Neural crest cell (in vitro differentiated cells): Measurements from ENCODE around the gene DENND2D. TPM values are rescaled to one million over a fixed set of nuclear protein-coding genes. Genes with fewer than 3 reads are reported as not detected.

Experiments used
- DNase-seq: peaks from one replicate; pipeline ENCODE4 v3.0.0; 2021; ENCODE audit warnings: low read depth, mixed read lengths, low spot score
- H3K27ac Mint-ChIP-seq: one replicate; pipeline ENCODE4 v1.8.0; 2021; ENCODE audit warnings: mild to moderate bottlenecking, mixed read lengths; ENCODE audit not compliant: unreplicated experiment
- H3K27me3 Mint-ChIP-seq: 2 replicates; pipeline ENCODE4 v1.8.0; 2021; ENCODE audit warnings: low read depth, mild to moderate bottlenecking, mixed read lengths
- H3K36me3 Mint-ChIP-seq: 2 replicates; pipeline ENCODE4 v1.8.0; 2021; ENCODE audit warnings: low read depth, mild to moderate bottlenecking, mixed read lengths
- H3K4me1 Mint-ChIP-seq: 2 replicates; pipeline ENCODE4 v1.8.0; 2021; ENCODE audit warnings: mixed read lengths
- H3K4me3 Mint-ChIP-seq: one replicate; pipeline ENCODE4 v1.8.0; 2021; ENCODE audit warnings: mild to moderate bottlenecking, mixed read lengths
- H3K9me3 Mint-ChIP-seq: 2 replicates; pipeline ENCODE4 v1.8.0; 2021; ENCODE audit warnings: mixed read lengths
- CTCF ChIP-seq: fragments of 200-600 bp; sonication (generic); conservative IDR thresholded peaks from 2 replicates; pipeline ENCODE4 v1.5.0; 2021; ENCODE audit warnings: antibody characterized with exemption, mild to moderate bottlenecking
- total RNA-seq: library from RNA; stranded (reverse); gene quantifications from 2 replicates; pipeline ENCODE4 v1.2.1, GENCODE V29; 2021

DENND2D gene
- total RNA-seq, 1 donor from 2014 or later, result not detected

GRCh38 chr1:111204201-111204982, 3.9 kb upstream of the DENND2D start:
- no peaks in the 10 kb centered on the region for H3K36me3 Mint-ChIP-seq
- no peak for TF ChIP-seq CTCF
- peaks cover 3% of the 10 kb centered on the region for H3K27me3 Mint-ChIP-seq
- DNase-seq, result no peak
- peaks cover 4% of the 10 kb centered on the region for H3K4me1 Mint-ChIP-seq
- H3K9me3 Mint-ChIP-seq, result no peaks in the 10 kb centered on the region
- H3K27ac Mint-ChIP-seq, result no peak overlapping the region
- H3K4me3 Mint-ChIP-seq, result no peak overlapping the region

GRCh38 chr1:111203681-111204200, 3.3 kb upstream of the DENND2D start:
- Mint-ChIP-seq H3K27me3 (peaks cover 3% of the 10 kb centered on the region), H3K4me1 (peaks cover 4% of the 10 kb centered on the region), H3K4me3 (no peak overlapping the region), H3K27ac (no peak overlapping the region), H3K36me3 (no peaks in the 10 kb centered on the region), H3K9me3 (no peaks in the 10 kb centered on the region)
- no peak for TF ChIP-seq CTCF
- no peak for DNase-seq

- no peak for DNase-seq
- Mint-ChIP-seq H3K27ac (no peak overlapping the region), H3K36me3 (no peaks in the 10 kb centered on the region), H3K27me3 (peaks cover 3% of the 10 kb centered on the region), H3K9me3 (no peaks in the 10 kb centered on the region), H3K4me1 (peaks cover 4% of the 10 kb centered on the region), H3K4me3 (no peak overlapping the region)
- no peak for TF ChIP-seq CTCF
Observed at GRCh38 chr1:111202707-111203623, 2.5 kb upstream of the DENND2D start.

GRCh38 chr1:111202366-111202706, 1.9 kb upstream of the DENND2D start:
- H3K27me3 Mint-ChIP-seq, result peaks cover 3% of the 10 kb centered on the region
- H3K36me3 Mint-ChIP-seq, result no peaks in the 10 kb centered on the region
- no peak for DNase-seq
- no peak for TF ChIP-seq CTCF
- H3K9me3 Mint-ChIP-seq, result no peaks in the 10 kb centered on the region
- H3K27ac Mint-ChIP-seq, result no peak overlapping the region
- H3K4me1 Mint-ChIP-seq, result peaks cover 4% of the 10 kb centered on the region
- H3K4me3 Mint-ChIP-seq, result no peak overlapping the region

GRCh38 chr1:111201275-111202090, 1.0 kb upstream of the DENND2D start:
- Mint-ChIP-seq H3K9me3 (no peaks in the 10 kb centered on the region), H3K27me3 (peaks cover 3% of the 10 kb centered on the region), H3K4me3 (no peak overlapping the region), H3K27ac (no peak overlapping the region), H3K36me3 (no peaks in the 10 kb centered on the region), H3K4me1 (peaks cover 6% of the 10 kb centered on the region)
- DNase-seq, result no peak
- no peak for TF ChIP-seq CTCF
